ENCODE results near the gene SEZ6L2. TPM values are rescaled to one million over a fixed set of nuclear protein-coding genes. Genes with fewer than 3 reads are reported as not detected.

Gene SEZ6L2
- total and polyA plus RNA-seq, 2 experiments from 2014 or later = 18.0 to 71.9 TPM

DNA sequence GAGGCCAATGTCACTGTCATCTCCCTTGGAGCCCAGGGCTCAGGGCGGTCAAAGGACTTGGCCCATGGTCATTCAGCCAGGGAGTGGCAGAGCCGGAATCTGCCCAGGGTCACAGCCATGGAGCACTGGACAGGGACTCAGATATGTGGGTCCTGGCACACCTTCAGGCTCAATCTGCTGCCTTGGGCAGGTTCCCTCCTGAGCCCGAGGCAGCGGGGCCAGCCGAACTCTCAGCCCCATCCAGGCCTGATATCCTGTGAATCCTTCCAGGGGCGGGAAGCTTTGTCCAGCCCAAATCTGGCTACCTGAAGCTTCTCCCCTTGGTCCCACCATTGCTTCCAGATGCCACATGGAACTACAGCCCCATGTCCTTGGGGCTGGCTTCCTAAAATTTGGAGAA is 24.1 kb downstream of the SEZ6L2 start:
- no peaks in the 10 kb centered on the region for H3K79me2 ChIP-seq (replicated peaks; ENCODE audit: insufficient read depth)
- H3K9me2 ChIP-seq (ENCODE audit: insufficient read depth) = no peaks in the 10 kb centered on the region
- no peak for TF ChIP-seq CREB1 (CRISPR knock-in tag; IDR thresholded peaks at IDR 0.05; ENCODE audit: low read depth)
- no peak for TF ChIP-seq STAT1 (IDR thresholded peaks at IDR 0.05; ENCODE audit: unreplicated experiment)
- TF ChIP-seq EZH2phosphoT487 (IDR thresholded peaks at IDR 0.05; ENCODE audit: unreplicated experiment) = no peak
- no peak for TF ChIP-seq JUNB (IDR thresholded peaks at IDR 0.05; ENCODE audit: unreplicated experiment)
- TF ChIP-seq ZNF462 (CRISPR knock-in tag; IDR thresholded peaks at IDR 0.05) = no peak
- TF ChIP-seq REST (IDR thresholded peaks at IDR 0.05; ENCODE audit: unreplicated experiment) = no peak
- no peak for TF ChIP-seq ZNF114 (CRISPR knock-in tag; IDR thresholded peaks at IDR 0.05)
- TF ChIP-seq EZH2 (IDR thresholded peaks at IDR 0.05; ENCODE audit: low read depth, unreplicated experiment) = no peak
- no peak for TF ChIP-seq CTCF (conservative IDR thresholded peaks at IDR 0.05; ENCODE audit: low read depth in 2 of 2)
- H2AFZ ChIP-seq = no peak overlapping the region
- no peaks in the 10 kb centered on the region for H3K36me3 ChIP-seq (ENCODE audit: insufficient read depth)
- no peak overlapping the region for H3K4me3 Mint-ChIP-seq
- peaks cover 6% of the 10 kb centered on the region; the same call in 1 of the 2 replicates for H3F3A ChIP-seq (replicated peaks; ENCODE audit: low read depth)
- no peak overlapping the region for H3K27ac Mint-ChIP-seq
- no peak for ATAC-seq
- H3K4me1 Mint-ChIP-seq = peaks cover 12% of the 10 kb centered on the region
- H3K36me3 Mint-ChIP-seq (ENCODE audit: low read depth) = 0 out of 3 replicates have a peak, but pooled peaks cover 6% of the 10 kb centered on the region
- no peak for DNase-seq (ENCODE audit: low spot score)
- H3K4me2 ChIP-seq = no peak overlapping the region
- H3K9me3 Mint-ChIP-seq = no peaks in the 10 kb centered on the region; the same call in 1 of the 3 replicates
- no peaks in the 10 kb centered on the region for H3K27me3 ChIP-seq (ENCODE audit: insufficient read depth)
- H3K4me1 ChIP-seq (ENCODE audit: insufficient read depth) = peaks cover 4% of the 10 kb centered on the region
- no peaks in the 10 kb centered on the region for H4K20me1 ChIP-seq (replicated peaks; ENCODE audit: insufficient read depth)
- no peak overlapping the region for H3K27ac ChIP-seq (ENCODE audit: low read depth)
- peaks cover 12% of the 10 kb centered on the region for H3K27me3 Mint-ChIP-seq (ENCODE audit: insufficient read depth, low read depth, poor library complexity)
- H3K4me3 ChIP-seq = no peak overlapping the region

Measured in GM23338 (cell line).